ENCODE results near the gene GAPDH.
"Not testable (repeated sequence)": the region's sequence is repeated elsewhere in the genome, so short reads cannot be mapped to it uniquely, and the experiment has no call there.

Gene GAPDH

DNA sequence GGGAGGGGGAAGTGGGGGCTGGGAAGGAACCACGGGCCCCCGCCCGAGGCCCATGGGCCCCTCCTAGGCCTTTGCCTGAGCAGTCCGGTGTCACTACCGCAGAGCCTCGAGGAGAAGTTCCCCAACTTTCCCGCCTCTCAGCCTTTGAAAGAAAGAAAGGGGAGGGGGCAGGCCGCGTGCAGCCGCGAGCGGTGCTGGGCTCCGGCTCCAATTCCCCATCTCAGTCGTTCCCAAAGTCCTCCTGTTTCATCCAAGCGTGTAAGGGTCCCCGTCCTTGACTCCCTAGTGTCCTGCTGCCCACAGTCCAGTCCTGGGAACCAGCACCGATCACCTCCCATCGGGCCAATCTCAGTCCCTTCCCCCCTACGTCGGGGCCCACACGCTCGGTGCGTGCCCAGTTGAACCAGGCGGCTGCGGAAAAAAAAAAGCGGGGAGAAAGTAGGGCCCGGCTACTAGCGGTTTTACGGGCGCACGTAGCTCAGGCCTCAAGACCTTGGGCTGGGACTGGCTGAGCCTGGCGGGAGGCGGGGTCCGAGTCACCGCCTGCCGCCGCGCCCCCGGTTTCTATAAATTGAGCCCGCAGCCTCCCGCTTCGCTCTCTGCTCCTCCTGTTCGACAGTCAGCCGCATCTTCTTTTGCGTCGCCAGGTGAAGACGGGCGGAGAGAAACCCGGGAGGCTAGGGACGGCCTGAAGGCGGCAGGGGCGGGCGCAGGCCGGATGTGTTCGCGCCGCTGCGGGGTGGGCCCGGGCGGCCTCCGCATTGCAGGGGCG lies at the start of gene GAPDH:
TSS of gene GAPDH (plus strand) at position 595 of the 772 bp plus-strand sequence. CDS start 316 bp downstream, outside the sequence.
- TF ChIP-seq, protein P1, sequence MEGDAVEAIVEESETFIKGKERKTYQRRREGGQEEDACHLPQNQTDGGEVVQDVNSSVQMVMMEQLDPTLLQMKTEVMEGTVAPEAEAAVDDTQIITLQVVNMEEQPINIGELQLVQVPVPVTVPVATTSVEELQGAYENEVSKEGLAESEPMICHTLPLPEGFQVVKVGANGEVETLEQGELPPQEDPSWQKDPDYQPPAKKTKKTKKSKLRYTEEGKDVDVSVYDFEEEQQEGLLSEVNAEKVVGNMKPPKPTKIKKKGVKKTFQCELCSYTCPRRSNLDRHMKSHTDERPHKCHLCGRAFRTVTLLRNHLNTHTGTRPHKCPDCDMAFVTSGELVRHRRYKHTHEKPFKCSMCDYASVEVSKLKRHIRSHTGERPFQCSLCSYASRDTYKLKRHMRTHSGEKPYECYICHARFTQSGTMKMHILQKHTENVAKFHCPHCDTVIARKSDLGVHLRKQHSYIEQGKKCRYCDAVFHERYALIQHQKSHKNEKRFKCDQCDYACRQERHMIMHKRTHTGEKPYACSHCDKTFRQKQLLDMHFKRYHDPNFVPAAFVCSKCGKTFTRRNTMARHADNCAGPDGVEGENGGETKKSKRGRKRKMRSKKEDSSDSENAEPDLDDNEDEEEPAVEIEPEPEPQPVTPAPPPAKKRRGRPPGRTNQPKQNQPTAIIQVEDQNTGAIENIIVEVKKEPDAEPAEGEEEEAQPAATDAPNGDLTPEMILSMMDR (IDR thresholded peaks at IDR 0.05; ENCODE audit: control extremely low read depth, extremely low read depth, low read depth, missing control alignments): no peak
- ChIA-PET CTCF (interaction anchor here (0.6 to 11.4 kb wide), 3 partner anchors 25 to 232 kb away, joined by 3 to 280 read pairs (median 4); partner anchors contain the start of genes IFFO1, NOP2 and PTMS), POLR2A (interaction anchor here (0.5 to 1.6 kb wide), 48 partner anchors 8 to 500 kb away, joined by 3 to 16 read pairs (median 4); partner anchors contain the start of genes C12orf57, CD4, CDCA3 and COPS7A)
- DNase-seq (ENCODE audit: extremely low spot score): peak; percentile 95

DNA sequence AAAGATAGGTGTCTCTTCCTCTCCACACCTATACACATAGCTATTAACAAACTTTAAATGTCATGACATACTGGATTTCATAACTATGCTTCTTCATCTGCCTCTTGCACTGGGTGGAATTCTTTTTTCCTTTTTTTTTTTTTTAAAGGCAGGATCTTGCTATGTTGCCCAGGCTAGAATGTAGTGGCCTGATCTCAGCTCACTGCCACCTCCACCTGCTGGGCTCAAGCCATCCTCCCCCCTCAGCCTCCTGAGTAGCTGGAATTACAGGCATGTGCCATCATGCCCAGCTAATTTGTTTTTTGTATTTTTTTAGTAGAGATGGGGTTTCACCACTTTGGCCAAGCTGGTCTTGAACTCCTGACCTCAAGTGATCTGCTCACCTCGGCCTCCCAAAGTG lies 46.1 kb upstream of the GAPDH start:
- TF ChIP-seq, protein P1 (IDR thresholded peaks at IDR 0.05; ENCODE audit: control extremely low read depth, extremely low read depth, low read depth, missing control alignments): no peak
- DNase-seq (ENCODE audit: extremely low spot score): no peak
- CTCF ChIA-PET: interaction anchor here (1.3 to 3.2 kb wide), 4 partner anchors 9 to 65 kb away, joined by 3 to 13 read pairs (median 8); no protein-coding TSS in a partner anchor
- POLR2A ChIA-PET: interaction anchor here (0.9 to 2.8 kb wide), 2 partner anchors 18 to 46 kb away, joined by 6 to 16 read pairs; partner anchors contain the start of gene VAMP1

DNA sequence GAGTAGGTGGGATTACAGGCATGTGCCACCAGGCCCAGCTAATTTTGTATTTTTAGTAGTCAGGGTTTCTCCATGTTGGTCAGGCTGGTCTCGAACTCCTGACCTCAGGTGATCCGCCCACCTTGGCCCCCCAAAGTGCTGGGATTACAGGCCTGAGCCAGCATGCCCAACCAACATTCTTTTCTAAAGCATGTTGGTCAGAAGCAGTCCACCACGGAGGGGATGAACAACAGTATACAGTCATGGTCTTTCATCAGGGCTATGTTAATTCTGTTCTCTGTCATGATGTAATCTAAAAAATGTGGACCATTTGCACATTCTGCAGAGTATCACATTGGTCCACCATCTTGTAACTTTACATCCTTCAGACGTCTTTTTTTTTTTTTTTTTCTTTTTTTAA lies 44.9 kb upstream of the GAPDH start:
- POLR2A ChIA-PET: interaction anchor here (0.6 to 2.8 kb wide), 2 partner anchors 18 to 19 kb away, joined by 3 to 16 read pairs; partner anchors contain the start of gene VAMP1
- TF ChIP-seq, protein P1 (IDR thresholded peaks at IDR 0.05; ENCODE audit: control extremely low read depth, extremely low read depth, low read depth, missing control alignments): no peak
- CTCF ChIA-PET: interaction anchor here (3.2 kb wide), 1 partner anchor 49 kb away, joined by 13 read pairs; no protein-coding TSS in a partner anchor
- DNase-seq (ENCODE audit: extremely low spot score): no peak

DNA sequence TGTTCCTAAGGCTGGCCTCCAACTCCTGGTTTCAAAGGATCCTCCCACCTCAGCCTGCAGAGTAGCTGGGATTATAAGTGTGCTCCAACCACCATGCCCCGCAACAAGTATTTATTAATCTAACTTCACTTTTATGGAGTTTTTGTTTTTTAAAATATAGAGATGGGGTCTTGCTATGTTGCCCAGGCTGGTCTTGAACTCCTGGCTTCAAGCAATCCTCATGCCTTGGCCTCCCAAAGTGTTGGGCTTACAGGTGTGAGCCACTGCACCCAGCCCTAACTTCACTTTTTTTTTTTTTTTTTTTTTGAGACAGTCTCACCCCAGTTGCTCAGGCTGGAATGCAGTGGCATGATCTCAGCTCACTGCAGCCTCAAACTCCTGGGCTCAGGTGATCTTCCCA lies 43.6 kb upstream of the GAPDH start:
- DNase-seq (ENCODE audit: extremely low spot score): not testable (repeated sequence)
- ChIA-PET CTCF (interaction anchor here (1.1 to 1.5 kb wide), 2 partner anchors 11 to 48 kb away, joined by 3 read pairs; no protein-coding TSS in a partner anchor), POLR2A (interaction anchor here (0.5 to 0.8 kb wide), 5 partner anchors 11 to 234 kb away, joined by 3 to 11 read pairs (median 4); partner anchors contain the start of gene VAMP1)

DNA sequence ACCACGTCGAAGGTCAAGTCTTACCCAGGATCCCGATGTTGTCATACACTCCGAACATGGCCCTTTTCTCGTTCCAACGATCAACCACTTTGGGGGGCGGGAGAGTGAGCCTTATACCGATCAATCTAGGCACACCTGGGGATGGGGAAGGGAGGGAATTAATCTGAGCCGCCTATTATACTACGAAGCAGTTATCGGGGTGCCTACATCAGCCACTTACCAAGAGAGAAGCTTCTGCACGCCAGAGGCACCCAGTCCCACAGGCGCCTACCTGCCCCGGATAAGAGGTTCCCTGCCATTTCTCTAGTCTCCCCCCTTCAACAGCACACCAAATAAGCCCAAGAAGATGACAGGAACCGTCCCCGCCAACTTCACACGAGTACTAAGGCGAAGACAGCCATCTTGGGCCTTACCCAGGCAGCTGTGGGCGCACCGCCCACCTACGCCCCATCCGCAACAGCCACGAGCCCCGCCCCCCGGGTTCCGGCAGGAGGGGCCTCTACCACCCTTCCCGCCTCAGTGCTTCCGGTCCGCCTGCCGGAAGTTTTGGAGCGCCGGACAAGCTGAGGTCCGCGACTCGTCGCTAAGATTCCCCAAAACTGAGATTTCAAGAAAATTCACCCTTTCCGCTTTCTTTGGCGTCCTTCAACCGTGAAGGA lies 41.4 kb upstream of the GAPDH start, which contains the start of gene MRPL51:
TSS of gene MRPL51 (minus strand) at position 425 of the 659 bp plus-strand sequence. CDS start at position 299, 126 bp downstream.
- CTCF ChIA-PET: interaction anchor here (0.8 to 1.9 kb wide), 7 partner anchors 23 to 297 kb away, joined by 3 to 10 read pairs (median 4); partner anchors contain the start of gene VAMP1
- DNase-seq (ENCODE audit: extremely low spot score): peak; percentile 94
- POLR2A ChIA-PET: interaction anchor here (0.8 to 2.5 kb wide), 4 partner anchors 23 to 197 kb away, joined by 3 to 31 read pairs (median 10); partner anchors contain the start of genes GAPDH, VAMP1 and ZNF384
- TF ChIP-seq, protein P1 (IDR thresholded peaks at IDR 0.05; ENCODE audit: control extremely low read depth, extremely low read depth, low read depth, missing control alignments): no peak

DNA sequence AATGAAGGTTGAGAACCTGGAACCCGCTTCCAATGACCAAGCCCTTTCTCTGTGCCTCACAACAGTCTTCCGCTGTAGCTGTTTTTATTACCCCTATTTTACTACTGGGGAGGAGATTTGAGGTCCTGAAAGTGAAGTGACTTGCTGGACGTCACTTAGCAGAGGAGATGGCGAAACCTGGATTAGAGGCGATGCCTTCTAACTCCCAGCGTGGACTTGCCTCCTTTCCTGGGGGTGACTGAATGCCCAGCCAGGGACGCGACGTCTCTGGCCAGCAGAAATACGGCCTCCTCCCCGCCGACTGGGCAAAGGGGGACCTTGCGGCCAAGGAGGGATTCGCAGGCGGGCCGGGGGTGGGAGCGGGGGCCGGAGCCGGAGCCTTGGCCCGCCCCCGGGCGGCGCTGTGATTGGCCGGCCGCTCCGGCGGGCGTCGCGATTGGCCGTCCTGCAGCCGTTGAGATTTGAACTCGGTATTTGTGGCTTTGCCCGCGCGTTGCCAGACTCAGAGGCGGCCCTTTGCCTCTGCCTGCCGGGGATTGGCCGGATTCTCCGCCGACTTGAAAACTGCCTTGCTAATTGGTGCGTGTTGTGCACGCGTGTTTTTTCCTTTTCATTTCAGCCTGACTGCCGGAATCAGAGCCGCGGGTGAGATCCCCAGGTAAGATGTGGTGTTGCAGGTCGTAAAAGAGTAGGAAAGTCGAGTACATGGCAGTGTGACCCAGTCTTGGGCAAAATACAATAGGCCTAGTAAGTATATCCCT lies 40.6 kb upstream of the GAPDH start, which contains the start of gene NCAPD2:
TSS of gene NCAPD2 (plus strand) at position 606 of the 761 bp plus-strand sequence. CDS start 997 bp downstream, outside the sequence.
- ChIA-PET CTCF (interaction anchor here (0.8 to 1.9 kb wide), 8 partner anchors 24 to 298 kb away, joined by 3 to 10 read pairs (median 4); partner anchors contain the start of gene VAMP1), POLR2A (interaction anchor here (0.8 to 2.5 kb wide), 5 partner anchors 23 to 196 kb away, joined by 3 to 31 read pairs (median 4); partner anchors contain the start of genes GAPDH, VAMP1 and ZNF384)
- TF ChIP-seq, protein P1 (IDR thresholded peaks at IDR 0.05; ENCODE audit: control extremely low read depth, extremely low read depth, low read depth, missing control alignments): no peak
- peak; percentile 96 for DNase-seq (ENCODE audit: extremely low spot score)
